Measurements from ENCODE around the gene CPNE7.

CPNE7 gene

GRCh38 chr16:89572073-89572484 lies 3.5 kb upstream of the CPNE7 start:
- TF ChIP-seq EP300 (IDR thresholded peaks at IDR 0.05; ENCODE audit: borderline replicate concordance) = no peak
- TF ChIP-seq ZBTB7A (IDR thresholded peaks at IDR 0.05; ENCODE audit: low read depth) = no peak
- TF ChIP-seq CREB1 (IDR thresholded peaks at IDR 0.05; ENCODE audit: low read depth) = no peak
- TF ChIP-seq TAF1 (IDR thresholded peaks at IDR 0.05; ENCODE audit: low read depth) = no peak
- no peak for TF ChIP-seq CEBPB (IDR thresholded peaks at IDR 0.05)
- no peak for TF ChIP-seq REST (IDR thresholded peaks at IDR 0.05; ENCODE audit: low read depth)
- no peak for TF ChIP-seq EGR1 (IDR thresholded peaks at IDR 0.05)
- TF ChIP-seq, protein P1, sequence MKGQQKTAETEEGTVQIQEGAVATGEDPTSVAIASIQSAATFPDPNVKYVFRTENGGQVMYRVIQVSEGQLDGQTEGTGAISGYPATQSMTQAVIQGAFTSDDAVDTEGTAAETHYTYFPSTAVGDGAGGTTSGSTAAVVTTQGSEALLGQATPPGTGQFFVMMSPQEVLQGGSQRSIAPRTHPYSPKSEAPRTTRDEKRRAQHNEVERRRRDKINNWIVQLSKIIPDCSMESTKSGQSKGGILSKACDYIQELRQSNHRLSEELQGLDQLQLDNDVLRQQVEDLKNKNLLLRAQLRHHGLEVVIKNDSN (IDR thresholded peaks at IDR 0.05) = no peak
- TF ChIP-seq FOXM1 (IDR thresholded peaks at IDR 0.05; ENCODE audit: borderline replicate concordance, low read depth) = no peak
- TF ChIP-seq TCF12 (IDR thresholded peaks at IDR 0.05; ENCODE audit: low read depth) = no peak
- TF ChIP-seq TEAD4 (IDR thresholded peaks at IDR 0.05) = no peak
- no peak for TF ChIP-seq YY1 (IDR thresholded peaks at IDR 0.05; ENCODE audit: low read depth)
- TF ChIP-seq NFIC (IDR thresholded peaks at IDR 0.05) = no peak
- TF ChIP-seq, protein P2, sequence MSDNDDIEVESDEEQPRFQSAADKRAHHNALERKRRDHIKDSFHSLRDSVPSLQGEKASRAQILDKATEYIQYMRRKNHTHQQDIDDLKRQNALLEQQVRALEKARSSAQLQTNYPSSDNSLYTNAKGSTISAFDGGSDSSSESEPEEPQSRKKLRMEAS (IDR thresholded peaks at IDR 0.05) = no peak
- no peak for TF ChIP-seq RAD21 (IDR thresholded peaks at IDR 0.05; ENCODE audit: low read depth)

DNA sequence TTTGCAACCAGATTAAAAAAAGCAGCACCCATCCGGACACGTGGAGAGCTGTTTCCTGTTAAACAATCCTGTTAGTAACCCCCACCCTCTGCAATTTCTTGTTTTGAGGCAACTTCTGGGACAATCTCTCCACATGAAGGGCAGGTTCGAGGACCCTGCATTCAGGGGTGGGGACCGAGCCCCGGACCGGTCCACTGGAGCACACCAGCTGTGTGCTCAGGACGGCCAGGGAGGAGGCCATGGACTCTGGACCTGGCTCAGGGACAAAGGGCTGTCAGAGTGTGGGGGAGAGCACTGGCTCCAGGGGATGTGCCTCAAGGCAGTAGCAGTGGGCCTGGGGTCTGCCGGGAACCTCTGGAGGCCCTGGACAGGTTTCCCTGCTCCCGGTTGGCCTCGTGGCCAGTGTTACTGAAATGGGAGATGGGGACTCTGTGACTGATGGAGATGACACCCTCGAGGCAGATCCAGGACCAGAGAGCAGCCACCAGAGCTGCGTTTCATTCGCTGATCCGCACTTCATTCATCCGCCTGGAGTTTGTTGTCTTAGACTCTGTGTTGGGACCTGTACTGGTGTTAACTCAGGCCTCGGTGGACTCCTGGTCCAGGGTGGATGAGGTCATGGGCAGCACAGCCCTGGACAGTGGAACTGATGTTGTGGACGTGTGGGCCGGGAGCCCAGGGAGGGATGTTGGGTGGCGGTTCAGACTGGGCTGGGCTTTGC lies 2.9 kb upstream of the CPNE7 start:
- TF ChIP-seq CREB1 (IDR thresholded peaks at IDR 0.05; ENCODE audit: low read depth) (no peak), FOXM1 (IDR thresholded peaks at IDR 0.05; ENCODE audit: borderline replicate concordance, low read depth) (no peak), TAF1 (IDR thresholded peaks at IDR 0.05; ENCODE audit: low read depth) (no peak), RAD21 (IDR thresholded peaks at IDR 0.05; ENCODE audit: low read depth) (no peak), EP300 (IDR thresholded peaks at IDR 0.05; ENCODE audit: borderline replicate concordance) (no peak), TEAD4 (IDR thresholded peaks at IDR 0.05) (no peak), TCF12 (IDR thresholded peaks at IDR 0.05; ENCODE audit: low read depth) (no peak), REST (IDR thresholded peaks at IDR 0.05; ENCODE audit: low read depth) (no peak), CEBPB (IDR thresholded peaks at IDR 0.05) (no peak), NFIC (IDR thresholded peaks at IDR 0.05) (no peak), EGR1 (IDR thresholded peaks at IDR 0.05) (no peak), YY1 (IDR thresholded peaks at IDR 0.05; ENCODE audit: low read depth) (no peak), ZBTB7A (IDR thresholded peaks at IDR 0.05; ENCODE audit: low read depth) (no peak)
- TF ChIP-seq, protein P1 (IDR thresholded peaks at IDR 0.05) = no peak
- TF ChIP-seq, protein P2 (IDR thresholded peaks at IDR 0.05) = no peak

DNA sequence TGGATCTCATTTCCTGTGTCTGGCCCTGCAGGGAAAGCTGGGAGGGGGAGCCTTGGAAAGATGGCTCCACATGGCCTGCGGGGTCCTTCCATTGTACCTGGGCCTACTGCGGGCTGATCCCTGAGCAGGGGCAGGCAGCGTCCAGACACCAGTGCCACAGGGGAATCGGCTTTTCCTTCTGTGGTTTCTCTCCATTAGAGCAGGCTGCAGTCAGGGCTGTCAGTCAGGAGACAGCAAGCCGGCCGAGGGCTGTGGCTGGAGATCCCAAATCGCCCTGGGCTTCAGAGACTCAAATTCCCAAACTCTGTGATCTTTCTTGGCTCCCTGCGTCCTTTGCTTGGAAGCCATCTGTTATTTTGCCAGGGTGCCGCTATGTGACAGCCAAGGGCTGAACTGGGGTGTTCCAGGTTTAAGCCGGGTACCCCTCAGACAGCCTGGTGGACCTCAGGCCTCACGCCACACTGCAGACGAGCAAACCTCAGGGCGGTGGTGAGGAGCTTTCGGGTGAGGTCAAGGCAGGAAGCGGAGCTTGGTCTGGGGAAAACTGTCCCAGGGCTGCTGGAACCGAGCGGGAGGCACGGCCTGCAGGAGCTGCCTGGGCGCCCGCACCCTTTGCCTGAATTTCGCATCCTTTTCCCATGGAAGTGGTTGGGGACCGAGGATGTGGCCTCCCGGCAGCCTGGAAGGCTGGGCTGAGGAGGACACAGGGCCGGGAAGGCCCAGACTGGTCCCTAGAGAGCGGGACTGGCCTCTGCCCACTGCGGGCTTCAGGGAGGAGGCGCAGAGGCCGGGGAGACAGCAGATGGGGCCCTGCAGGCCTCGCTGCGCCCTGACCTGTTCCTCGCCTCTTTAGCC lies 1.5 kb upstream of the CPNE7 start:
- TF ChIP-seq RAD21 (IDR thresholded peaks at IDR 0.05; ENCODE audit: low read depth) (no peak), TCF12 (IDR thresholded peaks at IDR 0.05; ENCODE audit: low read depth) (no peak), EGR1 (IDR thresholded peaks at IDR 0.05) (no peak), TEAD4 (IDR thresholded peaks at IDR 0.05) (no peak), ZBTB7A (IDR thresholded peaks at IDR 0.05; ENCODE audit: low read depth) (no peak), NFIC (IDR thresholded peaks at IDR 0.05) (no peak), REST (IDR thresholded peaks at IDR 0.05; ENCODE audit: low read depth) (no peak), TAF1 (IDR thresholded peaks at IDR 0.05; ENCODE audit: low read depth) (no peak), YY1 (IDR thresholded peaks at IDR 0.05; ENCODE audit: low read depth) (no peak), CREB1 (IDR thresholded peaks at IDR 0.05; ENCODE audit: low read depth) (no peak), EP300 (IDR thresholded peaks at IDR 0.05; ENCODE audit: borderline replicate concordance) (no peak), CEBPB (IDR thresholded peaks at IDR 0.05) (no peak), FOXM1 (IDR thresholded peaks at IDR 0.05; ENCODE audit: borderline replicate concordance, low read depth) (no peak)
- TF ChIP-seq, protein P2 (IDR thresholded peaks at IDR 0.05) = no peak
- TF ChIP-seq, protein P1 (IDR thresholded peaks at IDR 0.05) = no peak

Measured in Ishikawa (cell line).